ENCODE results near the gene ISOC1.

Gene ISOC1

DNA sequence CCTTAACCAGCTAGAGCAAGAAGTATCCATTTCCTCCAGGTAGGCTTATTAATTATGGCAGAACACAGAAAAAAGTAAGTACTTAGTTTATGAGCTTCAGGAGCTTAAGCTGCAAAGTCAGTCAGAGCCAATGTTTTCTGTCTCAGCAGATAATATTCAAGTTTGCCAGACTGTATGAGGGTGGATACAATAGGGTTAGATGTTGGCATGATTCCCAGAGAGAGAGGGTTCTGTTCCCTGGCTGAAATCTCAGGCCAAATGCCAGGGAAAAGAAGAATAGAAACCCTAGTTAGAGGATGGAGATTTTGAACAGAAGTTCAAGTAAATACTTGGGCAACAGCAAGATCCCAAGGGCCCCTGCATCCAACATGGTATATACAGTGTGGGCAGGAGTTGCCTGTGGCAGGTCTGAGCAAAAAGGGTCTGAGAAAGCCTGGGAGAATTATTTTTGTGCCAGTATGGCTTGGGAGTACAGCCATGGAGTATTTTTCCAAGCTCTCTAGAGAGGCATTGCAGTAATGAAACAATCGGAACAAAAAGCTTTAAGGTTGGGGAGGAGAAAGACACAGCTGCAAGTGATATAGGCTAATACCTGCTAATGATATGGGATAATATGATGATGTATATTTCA lies 31.0 kb upstream of the ISOC1 start:
- Histone ChIP-seq H3K9me3 (replicated peaks in 1 of 2; ENCODE audit: control insufficient read depth in 2 of 2, insufficient read depth in 1 of 2, low read depth in 1 of 2, low read length in 2 of 2) (no peaks in the 10 kb centered on the region), H2BK15ac (ENCODE audit: low read length) (no peak overlapping the region), H2BK12ac (ENCODE audit: low read length) (no peak overlapping the region), H4K91ac (ENCODE audit: low read depth, low read length, poor library complexity) (no peak overlapping the region), H3K36me3 (replicated peaks in 1 of 2; ENCODE audit: control insufficient read depth in 2 of 2, insufficient read depth in 2 of 2, low read length in 2 of 2) (no peaks in the 10 kb centered on the region), H2AK5ac (ENCODE audit: low read depth, low read length) (no peak overlapping the region), H3K4ac (ENCODE audit: low read length) (no peak overlapping the region), H3K4me3 (ENCODE audit: low read length in 2 of 2) (no peak overlapping the region), H3K4me1 (ENCODE audit: control insufficient read depth in 2 of 2, insufficient read depth in 1 of 2, low read depth in 1 of 2, low read length in 2 of 2) (no peaks in the 10 kb centered on the region), H2BK5ac (ENCODE audit: low read length) (no peak overlapping the region), H3K4me2 (ENCODE audit: insufficient read depth, low read length, poor library complexity, severe bottlenecking) (no peak overlapping the region), H3K27me3 (ENCODE audit: control insufficient read depth in 3 of 3, insufficient read depth in 3 of 3, low read depth in 1 of 3, low read length in 3 of 3) (peaks cover 0 to 1% (median 0%) of the 10 kb centered on the region in 3 experiments), H2AFZ (ENCODE audit: low read length) (no peak overlapping the region), H3K23ac (ENCODE audit: low read depth, low read length, poor library complexity) (no peak overlapping the region), H3K18ac (ENCODE audit: low read length) (no peak overlapping the region), H3K27ac (replicated peaks; ENCODE audit: low read length) (no peak overlapping the region), H3K9ac (ENCODE audit: low read depth, low read length, poor library complexity) (no peak overlapping the region), H4K8ac (ENCODE audit: low read depth, low read length) (no peak overlapping the region), H2BK120ac (ENCODE audit: low read depth, low read length) (no peak overlapping the region), H3K79me1 (ENCODE audit: low read depth, low read length) (no peaks in the 10 kb centered on the region), H3K14ac (ENCODE audit: low read length) (no peak overlapping the region)
- no peak for DNase-seq (ENCODE audit: low spot score)
- WGBS, 2 donors (ENCODE audit: extremely low coverage in 2 of 2, insufficient read length in 2 of 2, insufficient replicate concordance in 1 of 2): no CpG with 5 or more reads among the region's 1 CpG

DNA sequence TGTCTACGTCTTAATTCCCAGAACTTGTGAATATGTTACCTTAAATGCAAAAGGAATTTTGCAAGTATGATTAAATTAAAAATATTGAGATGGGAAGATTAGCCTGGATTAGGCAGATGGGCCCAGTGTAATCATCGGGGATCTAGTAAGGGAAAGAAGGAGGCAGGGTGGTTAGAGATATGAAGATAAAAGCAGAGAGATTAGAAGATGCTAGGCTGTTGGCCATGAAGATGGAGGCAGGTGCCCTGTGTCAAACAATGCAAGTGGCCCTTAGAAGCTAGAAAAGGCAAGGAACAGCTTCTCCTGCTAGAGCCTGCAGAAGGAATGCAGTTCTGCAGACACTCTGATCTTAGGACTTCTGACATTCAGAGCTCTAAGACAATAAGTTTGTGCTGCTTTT lies 28.8 kb upstream of the ISOC1 start:
- Histone ChIP-seq H2BK12ac (ENCODE audit: low read length) (no peak overlapping the region), H2BK120ac (ENCODE audit: low read depth, low read length) (no peak overlapping the region), H2BK15ac (ENCODE audit: low read length) (no peak overlapping the region), H3K4me1 (ENCODE audit: control insufficient read depth in 2 of 2, insufficient read depth in 1 of 2, low read depth in 1 of 2, low read length in 2 of 2) (peaks cover 0 to 2% of the 10 kb centered on the region in 2 donors), H3K4me2 (ENCODE audit: insufficient read depth, low read length, poor library complexity, severe bottlenecking) (no peak overlapping the region), H4K91ac (ENCODE audit: low read depth, low read length, poor library complexity) (no peak overlapping the region), H3K23ac (ENCODE audit: low read depth, low read length, poor library complexity) (no peak overlapping the region), H3K14ac (ENCODE audit: low read length) (no peak overlapping the region), H3K27me3 (ENCODE audit: control insufficient read depth in 3 of 3, insufficient read depth in 3 of 3, low read depth in 1 of 3, low read length in 3 of 3) (peaks cover 0 to 6% (median 0%) of the 10 kb centered on the region in 3 experiments), H3K27ac (replicated peaks; ENCODE audit: low read length) (no peak overlapping the region), H2BK5ac (ENCODE audit: low read length) (no peak overlapping the region), H3K18ac (ENCODE audit: low read length) (no peak overlapping the region), H2AFZ (ENCODE audit: low read length) (no peak overlapping the region), H4K8ac (ENCODE audit: low read depth, low read length) (no peak overlapping the region), H3K36me3 (replicated peaks in 1 of 2; ENCODE audit: control insufficient read depth in 2 of 2, insufficient read depth in 2 of 2, low read length in 2 of 2) (no peaks in the 10 kb centered on the region), H3K4ac (ENCODE audit: low read length) (no peak overlapping the region), H3K9me3 (replicated peaks in 1 of 2; ENCODE audit: control insufficient read depth in 2 of 2, insufficient read depth in 1 of 2, low read depth in 1 of 2, low read length in 2 of 2) (no peaks in the 10 kb centered on the region), H3K4me3 (ENCODE audit: low read length in 2 of 2) (no peak overlapping the region), H3K9ac (ENCODE audit: low read depth, low read length, poor library complexity) (no peak overlapping the region), H3K79me1 (ENCODE audit: low read depth, low read length) (no peaks in the 10 kb centered on the region), H2AK5ac (ENCODE audit: low read depth, low read length) (no peak overlapping the region)
- no peak for DNase-seq (ENCODE audit: low spot score)
- no CpG with 5 or more reads among the region's 2 CpGs for WGBS, 2 donors (ENCODE audit: extremely low coverage in 2 of 2, insufficient read length in 2 of 2, insufficient replicate concordance in 1 of 2)

DNA sequence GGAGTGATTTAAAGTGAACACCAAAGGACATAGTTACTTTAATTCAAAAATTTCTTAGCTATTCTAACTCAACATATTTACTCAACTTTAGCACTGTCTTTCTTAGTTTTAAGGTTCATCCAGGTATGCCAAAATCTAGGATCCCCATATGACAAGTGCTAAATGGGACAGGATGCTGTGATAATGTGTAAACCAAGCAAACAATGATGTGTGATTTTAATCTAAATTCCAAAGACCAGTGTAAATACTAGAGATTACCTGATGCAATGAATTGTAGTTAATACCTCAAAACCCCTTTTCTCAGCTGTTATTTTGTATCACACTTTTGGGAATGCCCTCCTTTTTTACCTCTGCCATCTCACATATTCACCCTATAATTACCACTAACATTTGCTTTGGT lies 26.8 kb upstream of the ISOC1 start:
- Histone ChIP-seq H4K91ac (ENCODE audit: low read depth, low read length, poor library complexity) (no peak overlapping the region), H3K36me3 (replicated peaks in 1 of 2; ENCODE audit: control insufficient read depth in 2 of 2, insufficient read depth in 2 of 2, low read length in 2 of 2) (no peaks in the 10 kb centered on the region), H3K4ac (ENCODE audit: low read length) (no peak overlapping the region), H3K18ac (ENCODE audit: low read length) (no peak overlapping the region), H3K4me2 (ENCODE audit: insufficient read depth, low read length, poor library complexity, severe bottlenecking) (no peak overlapping the region), H3K23ac (ENCODE audit: low read depth, low read length, poor library complexity) (no peak overlapping the region), H2BK15ac (ENCODE audit: low read length) (no peak overlapping the region), H3K27ac (replicated peaks; ENCODE audit: low read length) (no peak overlapping the region), H3K4me1 (ENCODE audit: control insufficient read depth in 2 of 2, insufficient read depth in 1 of 2, low read depth in 1 of 2, low read length in 2 of 2) (peaks cover 0 to 2% of the 10 kb centered on the region in 2 donors), H2BK120ac (ENCODE audit: low read depth, low read length) (no peak overlapping the region), H3K9ac (ENCODE audit: low read depth, low read length, poor library complexity) (no peak overlapping the region), H3K9me3 (replicated peaks in 1 of 2; ENCODE audit: control insufficient read depth in 2 of 2, insufficient read depth in 1 of 2, low read depth in 1 of 2, low read length in 2 of 2) (no peaks in the 10 kb centered on the region), H2BK5ac (ENCODE audit: low read length) (no peak overlapping the region), H3K27me3 (ENCODE audit: control insufficient read depth in 3 of 3, insufficient read depth in 3 of 3, low read depth in 1 of 3, low read length in 3 of 3) (peaks cover 0 to 6% (median 0%) of the 10 kb centered on the region in 3 experiments), H2BK12ac (ENCODE audit: low read length) (no peak overlapping the region), H4K8ac (ENCODE audit: low read depth, low read length) (no peak overlapping the region), H3K4me3 (ENCODE audit: low read length in 2 of 2) (no peak overlapping the region), H3K79me1 (ENCODE audit: low read depth, low read length) (no peaks in the 10 kb centered on the region), H3K14ac (ENCODE audit: low read length) (no peak overlapping the region), H2AK5ac (ENCODE audit: low read depth, low read length) (no peak overlapping the region), H2AFZ (ENCODE audit: low read length) (no peak overlapping the region)
- DNase-seq (ENCODE audit: low spot score): no peak

DNA sequence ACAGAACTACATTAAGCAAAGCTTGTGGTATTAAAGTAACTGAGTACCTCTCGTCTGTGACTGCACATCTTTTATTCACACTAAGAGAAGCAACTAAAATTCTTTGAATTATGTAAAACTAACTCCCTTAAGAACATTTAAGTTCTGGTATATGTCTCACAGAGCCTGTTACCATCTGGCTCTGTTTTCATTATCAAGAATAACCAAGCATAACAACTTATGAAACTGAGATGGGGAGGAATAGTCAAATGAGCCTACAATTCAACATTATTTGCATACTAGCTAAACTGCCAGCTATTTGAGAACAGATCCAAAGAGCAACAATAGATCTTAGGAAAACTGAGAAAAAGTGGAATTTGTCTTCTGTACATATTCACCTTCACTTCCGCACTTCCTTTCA lies 25.3 kb upstream of the ISOC1 start:
- no peak overlapping the region for H3K9ac ChIP-seq (ENCODE audit: low read depth, low read length, poor library complexity)
- H3K4me1 ChIP-seq (ENCODE audit: control insufficient read depth in 2 of 2, insufficient read depth in 1 of 2, low read depth in 1 of 2, low read length in 2 of 2): peaks cover 0 to 2% of the 10 kb centered on the region in 2 donors
- H3K27ac ChIP-seq (replicated peaks; ENCODE audit: low read length): no peak overlapping the region
- H3K27me3 ChIP-seq (ENCODE audit: control insufficient read depth in 3 of 3, insufficient read depth in 3 of 3, low read depth in 1 of 3, low read length in 3 of 3): peaks cover 0 to 6% (median 0%) of the 10 kb centered on the region in 3 experiments
- H3K14ac ChIP-seq (ENCODE audit: low read length): no peak overlapping the region
- no peak overlapping the region for H2BK120ac ChIP-seq (ENCODE audit: low read depth, low read length)
- no peak overlapping the region for H3K23ac ChIP-seq (ENCODE audit: low read depth, low read length, poor library complexity)
- H3K4me3 ChIP-seq (ENCODE audit: low read length in 2 of 2): no peak overlapping the region
- no peak overlapping the region for H2BK5ac ChIP-seq (ENCODE audit: low read length)
- no peaks in the 10 kb centered on the region for H3K9me3 ChIP-seq (replicated peaks in 1 of 2; ENCODE audit: control insufficient read depth in 2 of 2, insufficient read depth in 1 of 2, low read depth in 1 of 2, low read length in 2 of 2)
- no peak overlapping the region for H4K8ac ChIP-seq (ENCODE audit: low read depth, low read length)
- no peak overlapping the region for H2BK12ac ChIP-seq (ENCODE audit: low read length)
- no peak overlapping the region for H3K4ac ChIP-seq (ENCODE audit: low read length)
- no peak overlapping the region for H2BK15ac ChIP-seq (ENCODE audit: low read length)
- no peak overlapping the region for H2AFZ ChIP-seq (ENCODE audit: low read length)
- WGBS, 2 donors (ENCODE audit: extremely low coverage in 2 of 2, insufficient read length in 2 of 2, insufficient replicate concordance in 1 of 2): no CpG with 5 or more reads among the region's 2 CpGs
- no peak overlapping the region for H3K18ac ChIP-seq (ENCODE audit: low read length)
- no peak overlapping the region for H4K91ac ChIP-seq (ENCODE audit: low read depth, low read length, poor library complexity)
- H2AK5ac ChIP-seq (ENCODE audit: low read depth, low read length): no peak overlapping the region
- H3K4me2 ChIP-seq (ENCODE audit: insufficient read depth, low read length, poor library complexity, severe bottlenecking): no peak overlapping the region
- DNase-seq (ENCODE audit: low spot score): no peak
- H3K36me3 ChIP-seq (replicated peaks in 1 of 2; ENCODE audit: control insufficient read depth in 2 of 2, insufficient read depth in 2 of 2, low read length in 2 of 2): no peaks in the 10 kb centered on the region
- H3K79me1 ChIP-seq (ENCODE audit: low read depth, low read length): no peaks in the 10 kb centered on the region

Measured in neuronal stem cell (in vitro differentiated cells).